H1 (cell line): ENCODE data around the gene NR3C2.

Source experiments
- CHD2 ChIP-seq: IDR thresholded peaks from 2 replicates; pipeline ENCODE4 v1.6.1; 2012; ENCODE audit warnings: low read length, improper control_type of control experiment
- CTCF ChIP-seq, 3 experiments: IDR thresholded peaks; 1 replicate in 2 of 3; 2 replicates in 1 of 3; pipeline versions ENCODE4 v1.5.1 to v1.6.1; 2011; ENCODE audit warnings: low read length in 3 of 3, mild to moderate bottlenecking in 3 of 3, inconsistent platforms in 2 of 3, low read depth in 1 of 3, moderate library complexity in 1 of 3; ENCODE audit not compliant: insufficient read depth in 1 of 3; ENCODE audit errors: control extremely low read depth in 1 of 3
- POLR2A ChIP-seq, 2 experiments: IDR thresholded peaks; 1 replicate in 1 of 2; 2 replicates in 1 of 2; pipeline ENCODE4 v1.6.1; 2011; ENCODE audit warnings: low read depth in 2 of 2, low read length in 2 of 2, mild to moderate bottlenecking in 2 of 2; ENCODE audit errors: control extremely low read depth in 1 of 2
- SP1 ChIP-seq: IDR thresholded peaks from 2 replicates; pipeline ENCODE4 v1.6.1; 2011; ENCODE audit warnings: low read depth, low read length
- TAF1 ChIP-seq: IDR thresholded peaks from 2 replicates; pipeline ENCODE4 v1.6.1; 2011; ENCODE audit warnings: mild to moderate bottlenecking, low read depth, low read length
- TBP ChIP-seq: IDR thresholded peaks from 2 replicates; pipeline ENCODE4 v1.6.1; 2011; ENCODE audit warnings: low read depth, low read length, improper control_type of control experiment
- TCF12 ChIP-seq: IDR thresholded peaks from 2 replicates; pipeline ENCODE4 v1.6.1; 2011; ENCODE audit warnings: low read depth, mild to moderate bottlenecking, low read length
- USF2 ChIP-seq: IDR thresholded peaks from 2 replicates; pipeline ENCODE4 v1.6.1; 2011; ENCODE audit warnings: low read length, improper control_type of control experiment

GRCh38 chr4:148064451-148064850 is 377.8 kb downstream of the NR3C2 start:
- no peak for TF ChIP-seq CTCF (IDR thresholded peaks at IDR 0.05; ENCODE audit: control extremely low read depth in 1 of 3, insufficient read depth in 1 of 3, low read depth in 1 of 3, low read length in 3 of 3)
- TF ChIP-seq TAF1: no peak
- no peak for TF ChIP-seq POLR2A (IDR thresholded peaks at IDR 0.05; ENCODE audit: control extremely low read depth in 1 of 2, low read depth in 2 of 2, low read length in 2 of 2)
- TF ChIP-seq TBP: no peak
- no peak for TF ChIP-seq CHD2
- TF ChIP-seq TCF12: no peak
- TF ChIP-seq SP1: no peak
- no peak for TF ChIP-seq USF2
